Adrenal gland (tissue), 12 donors: ENCODE data around the gene CCDC116. TPM values are rescaled to one million over a fixed set of nuclear protein-coding genes. Genes with fewer than 3 reads are reported as not detected.

Source experiments
- DNase-seq, 7 donors: peaks; one replicate each; pipeline ENCODE4 v3.0.0-alpha.2; 2019 to 2020
- H3K27ac ChIP-seq, 5 donors: fragments of 200-600 bp; sonication (generic) in 4 of 5; 1 replicate in 3 of 5; 2 replicates in 2 of 5; pipeline versions ENCODE4 v1.5.1 to v1.8.0; 2016 to 2020; ENCODE audit warnings: mild to moderate bottlenecking in 1 of 5
- H3K27me3 ChIP-seq: fragments of 200-600 bp; 2 replicates; pipeline ENCODE4 v1.8.0; 2021
- H3K36me3 ChIP-seq, 2 donors: fragments of 200-600 bp; replicated peaks in 1 of 2; 1 replicate in 1 of 2; 2 replicates in 1 of 2; pipeline versions ENCODE4 v1.5.1 to v1.8.0; 2018 to 2022
- H3K4me1 ChIP-seq, 2 donors: fragments of 200-600 bp; replicated peaks in 1 of 2; 1 replicate in 1 of 2; 2 replicates in 1 of 2; pipeline versions ENCODE4 v1.5.1 to v1.8.0; 2018 to 2021
- H3K4me3 ChIP-seq, 4 donors: fragments of 200-600 bp; sonication (generic) in 3 of 4; one replicate each; pipeline ENCODE4 v1.5.1; 2016 to 2018
- H3K9me3 ChIP-seq, 3 donors: fragments of 200-600 bp; sonication (generic) in 1 of 3; replicated peaks in 1 of 3; 1 replicate in 2 of 3; 2 replicates in 1 of 3; pipeline versions ENCODE4 v1.5.1 to v1.8.0; 2016 to 2021
- CTCF ChIP-seq, 6 experiments: fragments of 450-650 bp in 4 of 6; fragments of 200-600 bp in 2 of 6; sonication (generic) in 1 of 6; IDR thresholded peaks; 1 replicate in 5 of 6; 2 replicates in 1 of 6; pipeline versions ENCODE4 v1.5.1 to v1.8.0; 2016 to 2021; ENCODE audit warnings: antibody characterized with exemption in 6 of 6, mild to moderate bottlenecking in 2 of 6, moderate library complexity in 1 of 6
- POLR2A ChIP-seq, 2 donors: fragments of 450-650 bp; IDR thresholded peaks; one replicate each; pipeline ENCODE4 v1.6.1; 2017; ENCODE audit warnings: antibody characterized with exemption in 2 of 2, mild to moderate bottlenecking in 2 of 2, moderate library complexity in 1 of 2
- WGBS, 4 donors: extraction: QIAGEN DNeasy Blood & Tissue Kit in 2 of 4; methylation state at CpG; one replicate each; pipeline versions ENCODE4 v1.1.5 to v1.1.7; 2013 to 2017; 5-methylcytosine and 5-hydroxymethylcytosine counted together
- intact Hi-C, 2 donors: fragments of 100-400 bp; cut with DNase I; formaldehyde crosslinking; loops; one replicate each; pipeline versions ENCODE4 v1.14.1 to v1.15.0; 2022 to 2023
- polyA plus RNA-seq, 3 donors: library from polyadenylated mRNA; stranded (reverse); fragments of 200-250 nt in 2 of 3; fragments of 350-450 nt in 1 of 3; fragmentation: Illumina TruSeq in 1 of 3; extraction: RNeasy Lipid Tissue Mini Kit (QIAGEN cat#74804) in 1 of 3; gene quantifications; one replicate each; pipeline ENCODE4 v1.2.3, GENCODE V29; 2013 to 2014
- total RNA-seq, 9 donors: library from RNA; depleted of rRNA in 4 of 9; stranded (reverse); fragments of >200 nt in 4 of 9; fragments of 120-200 nt in 1 of 9; fragmentation: NEBNext Ultra II Directional in 1 of 9; extraction: Animal tissue kit (Norgen Biotek cat#: 25700) in 1 of 9; gene quantifications; one replicate each; pipeline versions ENCODE4 v1.1.0 to v1.2.4, GENCODE V29; 2013 to 2023
- donor health status: healthy with polysubstance abuse.
- donor health status: Bipolar disorder and iron deficiency.
- donor health status: DM: yes; HTN: yes; CAD: no.
- donor health status: DM: no; HTN: no; CAD: no.
- donor health status: DM: no; HTN: no; CAD: no.
- donor health status: DM: yes; HTN: yes; CAD: no.

CCDC116 gene
- total and polyA plus RNA-seq, 12 donors, result 0.19 to 1.9 (median 0.35) TPM; not detected in 3

DNA sequence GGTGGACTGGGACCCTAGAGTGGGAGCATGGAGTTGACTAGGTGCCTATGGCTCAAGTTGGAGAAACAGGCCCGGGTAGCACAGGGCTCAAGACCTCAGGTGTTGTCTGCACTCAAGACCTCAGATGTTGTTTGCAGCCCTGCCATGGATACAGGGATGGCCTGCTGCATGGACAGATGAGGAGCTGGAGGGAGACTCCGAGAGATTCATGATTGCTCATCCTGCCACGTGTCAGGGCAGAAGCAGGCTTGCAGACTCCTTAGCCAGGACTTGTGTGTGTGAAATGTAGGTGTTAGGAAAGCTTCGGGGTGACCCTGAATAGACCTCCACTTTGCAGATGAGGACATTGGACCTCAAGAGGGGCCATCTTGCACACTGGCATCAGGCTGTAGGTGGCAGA lies 921 bp downstream of the CCDC116 start:
- Histone ChIP-seq H3K4me3 (no peak overlapping the region), H3K27ac (no peak overlapping the region), H3K27me3 (no peaks in the 10 kb centered on the region), H3K36me3 (no peaks in the 10 kb centered on the region), H3K9me3 (no peaks in the 10 kb centered on the region), H3K4me1 (peaks cover 6 to 12% of the 10 kb centered on the region in 2 donors)
- intact Hi-C loops, result no loop called here
- TF ChIP-seq CTCF (IDR thresholded peaks at IDR 0.05), result no peak
- no peak for DNase-seq
- WGBS, 4 donors, result 87 to 93% (median 90%) methylated on average over 4 of the region's 4 CpGs

- intact Hi-C loops, result no loop called here
- H3K9me3 ChIP-seq, result no peaks in the 10 kb centered on the region
- DNase-seq, result no peak
- no peak overlapping the region for H3K4me3 ChIP-seq
- no peaks in the 10 kb centered on the region for H3K36me3 ChIP-seq
- WGBS, 4 donors, result 93 to 100% (median 94%) methylated on average over 2 to 16 of the region's 16 CpGs
- H3K27me3 ChIP-seq, result no peaks in the 10 kb centered on the region
- H3K4me1 ChIP-seq, result peaks cover 3 to 6% of the 10 kb centered on the region in 2 donors
- H3K27ac ChIP-seq, result no peak overlapping the region
- no peak for TF ChIP-seq POLR2A (IDR thresholded peaks at IDR 0.05)
- TF ChIP-seq CTCF (IDR thresholded peaks at IDR 0.05), result no peak
Observed at GRCh38 chr22:21634081-21634480, 1.5 kb downstream of the CCDC116 start.

GRCh38 chr22:21634844-21635243 lies 2.3 kb downstream of the CCDC116 start:
- intact Hi-C loops, result no loop called here
- H3K4me3 ChIP-seq, result no peak overlapping the region
- no peaks in the 10 kb centered on the region for H3K27me3 ChIP-seq
- no peak for DNase-seq
- TF ChIP-seq CTCF (IDR thresholded peaks at IDR 0.05) (no peak), POLR2A (IDR thresholded peaks at IDR 0.05) (no peak)
- H3K27ac ChIP-seq, result no peak overlapping the region
- H3K36me3 ChIP-seq, result no peaks in the 10 kb centered on the region
- peaks cover 0 to 3% of the 10 kb centered on the region in 2 donors for H3K4me1 ChIP-seq
- H3K9me3 ChIP-seq, result no peaks in the 10 kb centered on the region
- WGBS, 4 donors, result 74 to 87% (median 81%) methylated on average over 9 to 19 of the region's 19 CpGs

GRCh38 chr22:21635771-21636510 lies 3.4 kb downstream of the CCDC116 start:
- 69 to 77% (median 76%) methylated on average over 9 to 15 of the region's 15 CpGs for WGBS, 4 donors
- no peak overlapping the region for H3K27ac ChIP-seq
- no peak for DNase-seq
- no peaks in the 10 kb centered on the region for H3K36me3 ChIP-seq
- no peaks in the 10 kb centered on the region for H3K4me1 ChIP-seq
- intact Hi-C loops, result no loop called here
- no peak overlapping the region for H3K4me3 ChIP-seq
- H3K27me3 ChIP-seq, result no peaks in the 10 kb centered on the region
- TF ChIP-seq POLR2A (IDR thresholded peaks at IDR 0.05), result no peak
- no peak for TF ChIP-seq CTCF (IDR thresholded peaks at IDR 0.05)
- no peaks in the 10 kb centered on the region for H3K9me3 ChIP-seq
